Cardiac muscle cell (in vitro differentiated cells and primary cell): ENCODE results near the gene SLC16A2. TPM values are rescaled to one million over a fixed set of nuclear protein-coding genes. Genes with fewer than 3 reads are reported as not detected.

ENCODE experiments used
- DNase-seq, 2 donors: peaks; one replicate each; pipeline versions ENCODE4 v3.0.0 to v3.0.0-alpha.2; 2010 to 2017; ENCODE audit warnings: low read depth in 1 of 2, low spot score in 1 of 2
- H3K27ac ChIP-seq: fragments of 200-600 bp; sonication (generic); 2 replicates; pipeline ENCODE4 v1.5.1; 2016
- H3K27me3 ChIP-seq: fragments of 200-600 bp; sonication (generic); 2 replicates; pipeline ENCODE4 v1.6.0; 2016; ENCODE audit warnings: control low read depth
- H3K36me3 ChIP-seq: fragments of 200-600 bp; sonication (generic); 2 replicates; pipeline ENCODE4 v1.5.1; 2016; ENCODE audit warnings: control low read depth
- H3K4me1 ChIP-seq: fragments of 200-600 bp; sonication (generic); 2 replicates; pipeline ENCODE4 v1.8.1; 2017; ENCODE audit warnings: low read depth, mild to moderate bottlenecking, mixed run types
- H3K4me3 ChIP-seq: fragments of 200-600 bp; sonication (generic); 2 replicates; pipeline ENCODE4 v1.5.1; 2016; ENCODE audit warnings: mild to moderate bottlenecking
- H3K9me3 ChIP-seq: fragments of 200-600 bp; sonication (generic); 2 replicates; pipeline ENCODE4 v1.5.1; 2017; ENCODE audit warnings: low read depth, mild to moderate bottlenecking, control low read depth
- polyA plus RNA-seq: library from polyadenylated mRNA; unstranded; fragments of >200 nt; fragmentation: Nextera tagmentation; extraction: Ambion mirVana; gene quantifications from 2 replicates; pipeline ENCODE4 v1.2.1, GENCODE V29; 2016
- total RNA-seq: library from RNA; depleted of rRNA; stranded (reverse); fragments of >200 nt; gene quantifications from 2 replicates; pipeline ENCODE4 v1.2.3, GENCODE V29; 2016
- TF ChIP-seq, protein P1 (sequence below): IDR thresholded peaks from 2 replicates; pipeline ENCODE4 v1.5.1; 2012; ENCODE audit warnings: low read depth, mild to moderate bottlenecking, low read length

The SLC16A2 gene
- total RNA-seq, result 8.5 and 14.5 TPM in 2 replicates
- 8.7 and 11.8 TPM in 2 replicates for polyA plus RNA-seq

GRCh38 chrX:74421036-74421739 lies at the start of gene SLC16A2:
TSS of gene SLC16A2 (plus strand) at chrX:74421493. CDS start at chrX:74421638, 145 bp downstream.
- H3K36me3 ChIP-seq, result no peaks in the 10 kb centered on the region
- no peaks in the 10 kb centered on the region for H3K27me3 ChIP-seq
- H3K4me3 ChIP-seq, result peak within 1 kb of the TSS; percentile 40
- H3K4me1 ChIP-seq, result no peaks in the 10 kb centered on the region
- TF ChIP-seq, protein P1, sequence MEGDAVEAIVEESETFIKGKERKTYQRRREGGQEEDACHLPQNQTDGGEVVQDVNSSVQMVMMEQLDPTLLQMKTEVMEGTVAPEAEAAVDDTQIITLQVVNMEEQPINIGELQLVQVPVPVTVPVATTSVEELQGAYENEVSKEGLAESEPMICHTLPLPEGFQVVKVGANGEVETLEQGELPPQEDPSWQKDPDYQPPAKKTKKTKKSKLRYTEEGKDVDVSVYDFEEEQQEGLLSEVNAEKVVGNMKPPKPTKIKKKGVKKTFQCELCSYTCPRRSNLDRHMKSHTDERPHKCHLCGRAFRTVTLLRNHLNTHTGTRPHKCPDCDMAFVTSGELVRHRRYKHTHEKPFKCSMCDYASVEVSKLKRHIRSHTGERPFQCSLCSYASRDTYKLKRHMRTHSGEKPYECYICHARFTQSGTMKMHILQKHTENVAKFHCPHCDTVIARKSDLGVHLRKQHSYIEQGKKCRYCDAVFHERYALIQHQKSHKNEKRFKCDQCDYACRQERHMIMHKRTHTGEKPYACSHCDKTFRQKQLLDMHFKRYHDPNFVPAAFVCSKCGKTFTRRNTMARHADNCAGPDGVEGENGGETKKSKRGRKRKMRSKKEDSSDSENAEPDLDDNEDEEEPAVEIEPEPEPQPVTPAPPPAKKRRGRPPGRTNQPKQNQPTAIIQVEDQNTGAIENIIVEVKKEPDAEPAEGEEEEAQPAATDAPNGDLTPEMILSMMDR, result no peak
- H3K27ac ChIP-seq, result peak within 1 kb of the TSS; percentile 17
- H3K9me3 ChIP-seq, result no peaks in the 10 kb centered on the region
- peak; percentile 67 to 89 for DNase-seq

- no peak for DNase-seq
- no peaks in the 10 kb centered on the region for H3K27me3 ChIP-seq
- TF ChIP-seq, protein P1, result no peak
- H3K4me3 ChIP-seq, result no peak overlapping the region
- H3K27ac ChIP-seq, result no peak overlapping the region
- H3K9me3 ChIP-seq, result no peaks in the 10 kb centered on the region
- H3K36me3 ChIP-seq, result no peaks in the 10 kb centered on the region
- H3K4me1 ChIP-seq, result no peaks in the 10 kb centered on the region
These were observed 49.0 kb upstream of the SLC16A2 start for GRCh38 chrX:74372272-74372671.

- no peak overlapping the region for H3K4me3 ChIP-seq
- H3K4me1 ChIP-seq, result no peaks in the 10 kb centered on the region
- no peaks in the 10 kb centered on the region for H3K36me3 ChIP-seq
- TF ChIP-seq, protein P1, result no peak
- H3K9me3 ChIP-seq, result no peaks in the 10 kb centered on the region
- no peak for DNase-seq
- H3K27ac ChIP-seq, result no peak overlapping the region
- no peaks in the 10 kb centered on the region for H3K27me3 ChIP-seq
These were observed 44.0 kb upstream of the SLC16A2 start for GRCh38 chrX:74377282-74377681.

GRCh38 chrX:74382613-74383012 lies 38.7 kb upstream of the SLC16A2 start:
- H3K36me3 ChIP-seq, result no peaks in the 10 kb centered on the region
- H3K9me3 ChIP-seq, result no peaks in the 10 kb centered on the region
- H3K4me3 ChIP-seq, result no peak overlapping the region
- H3K27ac ChIP-seq, result no peak overlapping the region
- H3K27me3 ChIP-seq, result no peaks in the 10 kb centered on the region
- TF ChIP-seq, protein P1, result peak; percentile 74
- no peaks in the 10 kb centered on the region for H3K4me1 ChIP-seq
- DNase-seq, result peak; percentile 72 to 73

DNA sequence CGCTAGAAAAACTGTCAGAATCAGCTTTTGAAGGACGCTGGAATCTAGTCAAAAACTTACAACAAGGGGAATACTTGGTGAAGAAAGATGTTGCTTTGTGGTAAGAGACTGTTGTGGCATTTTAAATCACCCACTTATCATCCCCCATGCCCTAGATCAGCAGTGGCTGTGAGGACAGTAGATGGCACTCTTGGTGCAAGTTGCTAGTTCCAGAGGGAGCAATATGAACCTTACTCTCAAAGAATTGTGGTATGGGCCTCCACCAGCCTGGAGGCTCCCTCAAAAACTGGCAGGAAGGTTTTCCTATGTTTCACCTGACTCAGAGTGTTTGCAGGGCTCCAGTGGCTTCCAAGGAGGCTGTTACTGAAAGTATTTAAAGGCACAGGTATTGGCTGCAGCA lies 37.7 kb upstream of the SLC16A2 start:
- Histone ChIP-seq H3K27ac (no peak overlapping the region), H3K36me3 (no peaks in the 10 kb centered on the region), H3K27me3 (no peaks in the 10 kb centered on the region), H3K4me1 (no peaks in the 10 kb centered on the region), H3K9me3 (no peaks in the 10 kb centered on the region), H3K4me3 (no peak overlapping the region)
- TF ChIP-seq, protein P1, result peak; percentile 62
- DNase-seq, result peak; percentile 37 to 74
